Esophagus muscularis mucosa (tissue), 4 donors: Measurements from ENCODE around the gene DSTN. TPM values are rescaled to one million over a fixed set of nuclear protein-coding genes. Genes with fewer than 3 reads are reported as not detected.

Experiments
- DNase-seq: peaks from one replicate; pipeline ENCODE4 v3.0.0-alpha.2; 2017; ENCODE audit errors: extremely low spot score
- H3K27ac ChIP-seq, 4 donors: fragments of 200-600 bp; sonication (generic); replicated peaks in 1 of 4; 1 replicate in 3 of 4; 2 replicates in 1 of 4; pipeline ENCODE4 v1.5.1; 2016 to 2019; ENCODE audit warnings: mild to moderate bottlenecking in 1 of 4
- H3K27me3 ChIP-seq, 4 donors: fragments of 200-600 bp; sonication (generic); one replicate each; pipeline versions ENCODE4 v1.5.1 to v1.6.0; 2016 to 2019
- H3K36me3 ChIP-seq, 4 donors: fragments of 200-600 bp; sonication (generic); one replicate each; pipeline ENCODE4 v1.5.1; 2016 to 2019
- H3K4me1 ChIP-seq, 4 donors: fragments of 200-600 bp; sonication (generic); one replicate each; pipeline ENCODE4 v1.5.1; 2016 to 2019
- H3K4me3 ChIP-seq, 4 donors: fragments of 200-600 bp; sonication (generic); 1 replicate in 2 of 4; 2 replicates in 2 of 4; pipeline ENCODE4 v1.5.1; 2016 to 2019; ENCODE audit warnings: mild to moderate bottlenecking in 4 of 4, moderate library complexity in 1 of 4
- H3K9me3 ChIP-seq, 4 donors: fragments of 200-600 bp; sonication (generic); 1 replicate in 3 of 4; 2 replicates in 1 of 4; pipeline ENCODE4 v1.5.1; 2016 to 2019
- EP300 ChIP-seq: sonication (generic); formaldehyde crosslinking; IDR thresholded peaks from one replicate; pipeline ENCODE4 v1.6.1; 2017; ENCODE audit warnings: antibody characterized with exemption
- POLR2A ChIP-seq: fragments of 450-650 bp; IDR thresholded peaks from one replicate; pipeline ENCODE4 v1.6.1; 2017; ENCODE audit warnings: antibody characterized with exemption, moderate library complexity, mild to moderate bottlenecking, low read depth
- POLR2AphosphoS5 ChIP-seq, 2 donors: sonication (generic); formaldehyde crosslinking; IDR thresholded peaks; one replicate each; pipeline ENCODE4 v1.6.1; 2017; ENCODE audit warnings: antibody characterized with exemption in 2 of 2
- WGBS: methylation state at CpG from one replicate; pipeline ENCODE4 v1.1.5; 2018; 5-methylcytosine and 5-hydroxymethylcytosine counted together
- intact Hi-C: fragments of 100-400 bp; cut with DNase I; formaldehyde crosslinking; loops from one replicate; pipeline ENCODE4 v1.15.1; 2023
- total RNA-seq, 4 donors: library from RNA; depleted of rRNA; stranded (reverse); fragments of >200 nt; gene quantifications; one replicate each; pipeline versions ENCODE4 v1.1.0 to v1.2.1, GENCODE V29; 2016
- TF ChIP-seq, protein P1 (sequence below), 3 experiments: fragments of 200-600 bp in 2 of 3; fragments of 450-650 bp in 1 of 3; sonication (generic) in 2 of 3; IDR thresholded peaks; one replicate each; pipeline ENCODE4 v1.5.1; 2017 to 2019; ENCODE audit warnings: antibody characterized with exemption in 3 of 3, mild to moderate bottlenecking in 2 of 3, moderate library complexity in 1 of 3

Gene DSTN
- total RNA-seq, 4 donors from 2014 or later = 2,370 to 3,630 (median 3,339) TPM

DNA sequence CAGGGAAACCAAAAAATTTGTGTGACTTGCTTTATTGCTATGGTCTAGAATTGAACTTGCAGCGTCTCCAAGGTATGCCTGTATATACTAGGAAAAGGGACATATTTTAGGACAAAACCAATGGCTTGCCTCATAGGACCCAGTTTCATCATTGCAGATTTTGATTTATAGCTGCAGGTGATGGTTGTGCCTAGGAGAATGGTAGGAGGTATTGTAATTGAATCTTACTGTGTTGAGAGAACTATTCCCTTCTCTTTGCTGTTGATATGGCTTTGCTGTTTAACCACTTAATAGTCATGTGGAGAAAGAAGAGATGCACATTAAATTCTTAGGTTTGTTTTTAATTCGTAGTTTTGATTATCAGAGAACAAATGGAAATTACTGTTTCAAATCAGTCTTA is 16.4 kb downstream of the DSTN start:
- H3K36me3 ChIP-seq = no peaks in the 10 kb centered on the region
- H3K27me3 ChIP-seq = no peaks in the 10 kb centered on the region
- 48% methylated on average over 2 of the region's 2 CpGs for WGBS
- intact Hi-C loops = no loop called here
- H3K9me3 ChIP-seq = no peaks in the 10 kb centered on the region
- H3K4me3 ChIP-seq = peak overlapping the region in 3 of 4 donors; percentile 28 to 36 (median 33)
- DNase-seq = no peak
- no peak for TF ChIP-seq POLR2A
- TF ChIP-seq POLR2AphosphoS5 (IDR thresholded peaks at IDR 0.05) = peak in 1 of 2 donors; percentile 23
- peaks cover 51 to 100% (median 88%) of the 10 kb centered on the region in 4 donors for H3K4me1 ChIP-seq
- peak overlapping the region; percentile 78 to 100 (median 82) for H3K27ac ChIP-seq

DNA sequence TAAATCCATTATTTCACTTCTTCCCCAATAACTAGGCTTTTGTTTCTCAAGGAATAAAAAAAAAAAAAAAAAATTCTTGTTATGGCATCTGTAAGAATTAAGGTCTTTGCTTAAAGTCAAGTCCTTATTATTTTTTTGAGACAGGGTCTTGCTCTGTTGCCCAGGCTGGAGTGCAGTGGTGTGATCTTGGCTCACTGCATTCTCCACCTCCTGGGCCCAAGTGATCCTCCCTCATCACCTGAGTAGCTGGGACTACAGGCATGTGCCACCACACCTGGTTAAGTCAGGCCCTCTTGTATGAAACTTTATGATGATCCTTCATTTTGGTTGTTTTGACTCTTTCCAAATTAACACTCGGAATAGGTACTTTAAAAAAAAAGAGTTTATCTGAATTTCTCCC is 17.3 kb downstream of the DSTN start:
- TF ChIP-seq, protein P1, sequence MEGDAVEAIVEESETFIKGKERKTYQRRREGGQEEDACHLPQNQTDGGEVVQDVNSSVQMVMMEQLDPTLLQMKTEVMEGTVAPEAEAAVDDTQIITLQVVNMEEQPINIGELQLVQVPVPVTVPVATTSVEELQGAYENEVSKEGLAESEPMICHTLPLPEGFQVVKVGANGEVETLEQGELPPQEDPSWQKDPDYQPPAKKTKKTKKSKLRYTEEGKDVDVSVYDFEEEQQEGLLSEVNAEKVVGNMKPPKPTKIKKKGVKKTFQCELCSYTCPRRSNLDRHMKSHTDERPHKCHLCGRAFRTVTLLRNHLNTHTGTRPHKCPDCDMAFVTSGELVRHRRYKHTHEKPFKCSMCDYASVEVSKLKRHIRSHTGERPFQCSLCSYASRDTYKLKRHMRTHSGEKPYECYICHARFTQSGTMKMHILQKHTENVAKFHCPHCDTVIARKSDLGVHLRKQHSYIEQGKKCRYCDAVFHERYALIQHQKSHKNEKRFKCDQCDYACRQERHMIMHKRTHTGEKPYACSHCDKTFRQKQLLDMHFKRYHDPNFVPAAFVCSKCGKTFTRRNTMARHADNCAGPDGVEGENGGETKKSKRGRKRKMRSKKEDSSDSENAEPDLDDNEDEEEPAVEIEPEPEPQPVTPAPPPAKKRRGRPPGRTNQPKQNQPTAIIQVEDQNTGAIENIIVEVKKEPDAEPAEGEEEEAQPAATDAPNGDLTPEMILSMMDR (IDR thresholded peaks at IDR 0.05) = no peak
- no peak for TF ChIP-seq POLR2AphosphoS5 (IDR thresholded peaks at IDR 0.05)
- Histone ChIP-seq H3K4me1 (peaks cover 58 to 100% (median 88%) of the 10 kb centered on the region in 4 donors), H3K27me3 (no peaks in the 10 kb centered on the region), H3K4me3 (peak overlapping the region in 3 of 4 donors; percentile 1 to 35 (median 33)), H3K36me3 (peaks cover 0 to 5% (median 0%) of the 10 kb centered on the region in 4 donors), H3K9me3 (no peaks in the 10 kb centered on the region), H3K27ac (peak overlapping the region; percentile 78 to 100 (median 82))
- no peak for DNase-seq
- 44% methylated on average over 1 of the region's 1 CpG for WGBS
- intact Hi-C loops = no loop called here

DNA sequence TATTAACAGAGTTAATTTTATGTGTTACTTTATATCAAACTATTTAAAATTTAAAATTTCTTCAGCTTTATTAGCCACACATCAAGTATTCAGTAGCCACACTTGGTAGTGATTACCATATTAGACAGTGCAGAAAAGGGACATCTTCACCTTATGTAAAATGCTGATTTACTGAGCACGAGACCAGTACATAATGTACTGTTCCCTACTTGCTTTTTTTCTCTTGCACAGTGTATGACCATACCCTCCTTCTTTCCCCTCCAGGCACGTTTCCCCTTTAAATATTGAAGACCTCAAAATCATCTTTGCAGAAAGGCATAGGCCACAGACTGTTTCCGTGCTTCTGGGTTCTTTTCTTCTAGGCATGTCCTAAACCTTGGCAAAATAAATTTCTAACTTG is 17.9 kb downstream of the DSTN start:
- Histone ChIP-seq H3K27me3 (no peaks in the 10 kb centered on the region), H3K4me3 (peak overlapping the region; percentile 13 to 42 (median 34)), H3K36me3 (peaks cover 0 to 6% (median 0%) of the 10 kb centered on the region in 4 donors), H3K4me1 (peaks cover 57 to 100% (median 87%) of the 10 kb centered on the region in 4 donors), H3K27ac (peak overlapping the region; percentile 78 to 100 (median 82)), H3K9me3 (no peaks in the 10 kb centered on the region)
- TF ChIP-seq POLR2AphosphoS5 (IDR thresholded peaks at IDR 0.05) (peak in 1 of 2 donors; percentile 55), EP300 (no peak)
- DNase-seq = no peak
- whole genome bisulfite sequencing = 47% methylated on average over 3 of the region's 3 CpGs
- intact Hi-C loops = no loop called here

DNA sequence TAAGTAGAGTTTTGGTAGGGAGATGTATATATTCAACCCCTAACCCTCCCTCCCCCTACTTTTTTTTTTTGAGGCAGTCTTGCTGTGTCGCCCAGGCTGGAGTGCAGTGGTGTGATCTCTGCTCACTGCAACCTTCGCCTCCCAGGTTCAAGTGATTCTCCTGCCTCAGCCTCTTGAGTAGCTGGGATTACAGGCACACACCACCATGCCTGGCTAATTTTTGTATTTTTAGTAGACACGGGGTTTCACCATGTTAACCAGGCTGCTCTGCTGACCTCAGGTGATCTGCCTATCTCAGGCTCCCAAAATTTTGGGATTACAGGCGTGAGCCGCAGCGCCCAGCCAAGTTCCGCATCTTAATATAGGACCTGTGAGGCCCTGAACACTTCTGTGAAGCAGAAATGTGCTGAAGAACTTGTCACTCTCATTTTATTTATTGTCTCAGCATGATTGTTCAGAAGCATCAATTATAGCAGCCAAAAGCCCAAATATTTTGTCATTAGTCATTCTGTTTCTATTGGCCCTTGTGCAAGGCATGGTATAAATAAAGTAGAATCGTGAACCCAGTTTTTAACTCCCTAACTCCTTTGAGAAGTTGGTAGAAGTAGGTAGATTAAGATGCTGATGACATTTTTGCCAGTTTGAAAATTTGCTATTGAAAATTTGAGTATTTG is 19.4 kb downstream of the DSTN start:
- H3K4me3 ChIP-seq = peak overlapping the region; percentile 15 to 42 (median 34)
- H3K4me1 ChIP-seq = peaks cover 63 to 100% (median 92%) of the 10 kb centered on the region in 4 donors
- WGBS = 64% methylated on average over 8 of the region's 8 CpGs
- DNase-seq = no peak
- TF ChIP-seq POLR2A (no peak), EP300 (no peak), POLR2AphosphoS5 (IDR thresholded peaks at IDR 0.05) (peak; percentile 31 to 45)
- TF ChIP-seq, protein P1 (IDR thresholded peaks at IDR 0.05) = no peak
- H3K27me3 ChIP-seq = no peaks in the 10 kb centered on the region
- intact Hi-C loops = no loop called here
- peaks cover 0 to 6% (median 1%) of the 10 kb centered on the region in 4 donors for H3K36me3 ChIP-seq
- H3K27ac ChIP-seq = peak overlapping the region; percentile 78 to 100 (median 82)
- no peaks in the 10 kb centered on the region for H3K9me3 ChIP-seq

DNA sequence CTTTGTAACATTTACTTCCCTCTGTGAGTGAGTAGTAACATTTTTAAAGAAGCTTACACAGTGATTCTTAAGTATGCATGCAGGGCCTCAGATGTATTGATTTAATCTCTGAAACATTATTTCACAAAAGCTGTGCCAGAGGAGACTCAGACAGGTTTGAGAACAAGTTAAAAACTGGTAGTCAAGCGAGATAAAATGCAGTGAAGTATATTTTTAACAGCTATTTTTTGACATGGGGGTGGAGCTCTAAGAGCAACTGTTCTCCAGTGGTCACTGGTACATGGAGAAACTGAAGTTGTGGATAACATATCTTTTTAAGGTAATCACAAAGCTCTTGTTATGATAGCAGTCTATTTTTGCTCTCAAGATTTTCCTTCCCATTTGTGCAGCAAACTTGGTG is 20.4 kb downstream of the DSTN start:
- WGBS = 43% methylated on average over 1 of the region's 1 CpG

More for the DNA sequence above, 20.4 kb downstream of the DSTN start:
- TF ChIP-seq, protein P1 (IDR thresholded peaks at IDR 0.05) = no peak
- TF ChIP-seq POLR2AphosphoS5 (IDR thresholded peaks at IDR 0.05) = peak in 1 of 2 donors; percentile 60
- peaks cover 0 to 6% (median 1%) of the 10 kb centered on the region in 4 donors for H3K36me3 ChIP-seq
- peak overlapping the region; percentile 15 to 42 (median 34) for H3K4me3 ChIP-seq
- peaks cover 63 to 100% (median 92%) of the 10 kb centered on the region in 4 donors for H3K4me1 ChIP-seq
- H3K27ac ChIP-seq = peak overlapping the region; percentile 78 to 100 (median 82)
- no peak for DNase-seq
- H3K27me3 ChIP-seq = no peaks in the 10 kb centered on the region
- no peaks in the 10 kb centered on the region for H3K9me3 ChIP-seq
- intact Hi-C loops = no loop called here
